Calu3 (cell line): ENCODE measurements around the gene CASTOR1. TPM values are rescaled to one million over a fixed set of nuclear protein-coding genes. Genes with fewer than 3 reads are reported as not detected.

ENCODE experiments used
- BruUV-seq: library from RNA; stranded (reverse); fragments of 400-500 nt; replicated peaks from 2 replicates; lab custom pipeline; 2021; lab: Mats Ljungman, UMichigan
- CTCF ChIA-PET: fragments of 300-600 bp; sonication (Branson Sonifier 250); formaldehyde crosslinking; loops from one replicate; lab custom pipeline; 2022; ENCODE audit warnings: antibody characterized with exemption; lab: Charles Lee
- DNase-seq: peaks from one replicate; pipeline ENCODE4 v3.0.0; 2022
- H3K27ac Mint-ChIP-seq: one replicate; pipeline ENCODE4 v1.8.0; 2022; ENCODE audit warnings: mixed read lengths; ENCODE audit not compliant: unreplicated experiment
- H3K27me3 Mint-ChIP-seq: one replicate; pipeline ENCODE4 v1.8.0; 2022; ENCODE audit warnings: mixed read lengths; ENCODE audit not compliant: unreplicated experiment
- H3K36me3 Mint-ChIP-seq: one replicate; pipeline ENCODE4 v1.8.0; 2022; ENCODE audit warnings: mild to moderate bottlenecking, moderate library complexity, mixed read lengths; ENCODE audit not compliant: insufficient read depth, unreplicated experiment
- H3K4me1 Mint-ChIP-seq: one replicate; pipeline ENCODE4 v1.8.0; 2022; ENCODE audit warnings: mild to moderate bottlenecking, low read depth, mixed read lengths; ENCODE audit not compliant: unreplicated experiment
- H3K4me3 Mint-ChIP-seq: one replicate; pipeline ENCODE4 v1.8.0; 2022; ENCODE audit warnings: mild to moderate bottlenecking, low read depth, moderate library complexity, mixed read lengths; ENCODE audit not compliant: unreplicated experiment
- H3K9me3 Mint-ChIP-seq: one replicate; pipeline ENCODE4 v1.8.0; 2022; ENCODE audit warnings: low read depth, mixed read lengths; ENCODE audit not compliant: unreplicated experiment
- intact Hi-C: fragments of 100-400 bp; cut with micrococcal nuclease; formaldehyde crosslinking; loops from one replicate; pipeline ENCODE4 v1.10.0; 2022; ENCODE audit not compliant: unreplicated experiment
- total RNA-seq: library from RNA; stranded (reverse); gene quantifications from 2 replicates; pipeline ENCODE4 v1.2.3, GENCODE V29; 2022
- TF ChIP-seq, protein P1 (sequence below): fragments of 200-600 bp; IDR thresholded peaks from one replicate; pipeline ENCODE4 v1.8.0; 2022; ENCODE audit warnings: antibody characterized with exemption; ENCODE audit not compliant: unreplicated experiment

CASTOR1 gene
- total RNA-seq, 1 experiment from 2014 or later = 14.2 TPM

DNA sequence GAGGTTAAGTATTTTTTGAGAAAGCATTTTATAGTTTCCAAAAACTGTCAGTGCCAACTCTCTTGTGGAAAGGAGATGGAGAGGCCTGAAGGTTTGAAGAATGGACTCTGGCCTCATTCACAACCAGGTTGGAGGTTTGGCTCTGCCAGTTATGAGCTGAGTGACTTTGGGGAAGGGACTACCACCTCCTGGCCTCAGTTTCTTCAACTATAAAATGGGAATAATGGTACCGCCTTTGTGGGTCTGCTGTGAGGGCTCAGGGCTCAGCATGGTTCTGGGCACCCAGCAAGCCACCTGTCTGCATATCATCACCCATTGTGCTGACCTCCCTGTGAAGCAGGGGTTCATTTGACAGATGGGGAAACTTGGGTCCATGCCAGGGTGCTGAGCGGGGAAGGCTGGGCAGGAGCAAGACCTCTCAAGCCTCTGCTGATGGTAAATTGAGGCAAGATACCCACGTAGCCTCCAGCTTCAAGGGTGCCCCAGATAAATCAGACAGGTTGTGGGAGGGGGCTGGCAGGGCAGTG lies 39.2 kb downstream of the CASTOR1 start:
- no peak for DNase-seq
- peak overlapping the region; percentile 98 for H3K27ac Mint-ChIP-seq
- no TSS peak for BruUV-seq
- peaks cover 68% of the 10 kb centered on the region for H3K4me1 Mint-ChIP-seq
- peaks cover 100% of the 10 kb centered on the region for H3K36me3 Mint-ChIP-seq
- TF ChIP-seq, protein P1, sequence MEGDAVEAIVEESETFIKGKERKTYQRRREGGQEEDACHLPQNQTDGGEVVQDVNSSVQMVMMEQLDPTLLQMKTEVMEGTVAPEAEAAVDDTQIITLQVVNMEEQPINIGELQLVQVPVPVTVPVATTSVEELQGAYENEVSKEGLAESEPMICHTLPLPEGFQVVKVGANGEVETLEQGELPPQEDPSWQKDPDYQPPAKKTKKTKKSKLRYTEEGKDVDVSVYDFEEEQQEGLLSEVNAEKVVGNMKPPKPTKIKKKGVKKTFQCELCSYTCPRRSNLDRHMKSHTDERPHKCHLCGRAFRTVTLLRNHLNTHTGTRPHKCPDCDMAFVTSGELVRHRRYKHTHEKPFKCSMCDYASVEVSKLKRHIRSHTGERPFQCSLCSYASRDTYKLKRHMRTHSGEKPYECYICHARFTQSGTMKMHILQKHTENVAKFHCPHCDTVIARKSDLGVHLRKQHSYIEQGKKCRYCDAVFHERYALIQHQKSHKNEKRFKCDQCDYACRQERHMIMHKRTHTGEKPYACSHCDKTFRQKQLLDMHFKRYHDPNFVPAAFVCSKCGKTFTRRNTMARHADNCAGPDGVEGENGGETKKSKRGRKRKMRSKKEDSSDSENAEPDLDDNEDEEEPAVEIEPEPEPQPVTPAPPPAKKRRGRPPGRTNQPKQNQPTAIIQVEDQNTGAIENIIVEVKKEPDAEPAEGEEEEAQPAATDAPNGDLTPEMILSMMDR = no peak
- no peaks in the 10 kb centered on the region for H3K9me3 Mint-ChIP-seq
- H3K4me3 Mint-ChIP-seq = peak overlapping the region; percentile 53
- no peaks in the 10 kb centered on the region for H3K27me3 Mint-ChIP-seq
- CTCF ChIA-PET = interaction anchor here (0.6 to 2.4 kb wide), 3 partner anchors 40 to 54 kb away, joined by 3 to 8 read pairs (median 7); no protein-coding TSS in a partner anchor
- intact Hi-C loops = no loop called here

DNA sequence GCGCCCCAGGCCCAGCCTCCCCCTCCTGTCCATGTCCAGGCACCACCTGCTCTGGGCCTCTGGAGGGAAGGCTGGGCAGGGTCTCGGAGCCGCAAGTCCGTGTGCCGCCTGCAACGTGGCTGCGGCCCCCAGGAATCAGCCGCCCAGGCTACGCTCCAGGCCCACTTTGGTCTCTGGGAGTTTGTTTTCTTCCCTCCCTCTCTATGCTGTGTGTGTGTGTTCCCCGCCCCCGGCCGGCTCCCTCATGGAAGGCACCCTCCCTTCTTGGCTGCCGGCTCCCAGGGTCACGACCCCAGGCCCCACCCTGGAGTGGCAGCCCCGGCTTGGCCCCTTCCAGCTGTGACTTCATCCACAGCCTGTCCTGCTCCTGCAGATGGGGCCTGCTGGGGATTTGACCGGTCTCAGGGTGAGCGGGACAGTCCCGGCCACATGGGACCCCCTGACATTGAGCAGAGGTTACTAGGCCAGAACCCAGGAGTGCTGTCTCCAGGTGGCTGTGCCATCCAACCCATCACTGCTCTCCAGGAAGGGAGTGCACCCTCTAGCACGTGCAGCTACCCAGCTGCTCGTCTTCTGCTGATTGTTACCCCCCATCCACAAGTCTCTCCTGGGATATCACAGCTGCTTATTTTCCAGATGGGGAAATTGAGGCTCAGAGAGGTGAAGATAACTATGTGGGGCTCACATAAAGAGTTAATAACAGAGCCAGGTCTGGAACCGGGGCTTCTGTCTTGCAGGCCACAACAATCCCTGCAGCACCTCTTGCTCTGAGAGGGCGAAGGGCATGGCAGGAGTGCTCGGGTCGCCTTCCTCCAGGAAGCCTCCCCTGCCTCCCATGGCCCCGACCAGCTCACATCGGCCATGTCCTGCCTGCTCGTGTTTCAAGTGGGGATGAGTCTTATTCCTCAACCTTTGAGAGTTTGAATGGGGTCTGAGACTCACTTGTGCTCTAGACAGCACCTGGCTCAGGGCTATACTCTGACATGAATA lies 40.0 kb downstream of the CASTOR1 start:
- Mint-ChIP-seq H3K27ac (peak overlapping the region; percentile 98), H3K4me1 (peaks cover 75% of the 10 kb centered on the region), H3K27me3 (no peaks in the 10 kb centered on the region)

DNA sequence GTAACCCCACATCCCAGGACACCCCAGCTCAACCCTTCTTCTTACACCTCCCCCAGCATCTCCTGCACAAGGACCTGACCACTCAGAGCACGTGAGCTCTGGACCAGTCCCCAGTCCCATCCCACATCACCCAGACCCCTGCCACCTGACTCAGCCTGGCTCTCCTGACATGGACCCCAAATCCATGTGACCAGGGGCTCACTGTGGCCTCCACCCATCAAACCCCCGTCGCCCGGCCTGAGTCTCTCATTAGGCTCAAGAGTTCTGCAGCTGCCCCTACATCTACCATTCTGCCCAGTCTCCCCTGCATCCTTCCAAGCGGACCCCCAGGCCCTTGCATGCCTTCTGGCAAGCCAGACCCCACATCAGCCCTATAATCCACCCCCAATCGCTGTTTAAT lies 40.8 kb downstream of the CASTOR1 start:
- intact Hi-C loops = no loop called here

More for the DNA sequence above, 40.0 kb downstream of the CASTOR1 start:
- BruUV-seq = no TSS peak
- intact Hi-C loops = no loop called here
- peak; percentile 91 for DNase-seq
- CTCF ChIA-PET = interaction anchor here (0.7 to 2.4 kb wide), 2 partner anchors 39 to 138 kb away, joined by 3 to 8 read pairs; partner anchors contain the start of gene RNF215
- H3K4me3 Mint-ChIP-seq = peak overlapping the region; percentile 78
- peaks cover 100% of the 10 kb centered on the region for H3K36me3 Mint-ChIP-seq
- TF ChIP-seq, protein P1 = no peak
- no peaks in the 10 kb centered on the region for H3K9me3 Mint-ChIP-seq

DNA sequence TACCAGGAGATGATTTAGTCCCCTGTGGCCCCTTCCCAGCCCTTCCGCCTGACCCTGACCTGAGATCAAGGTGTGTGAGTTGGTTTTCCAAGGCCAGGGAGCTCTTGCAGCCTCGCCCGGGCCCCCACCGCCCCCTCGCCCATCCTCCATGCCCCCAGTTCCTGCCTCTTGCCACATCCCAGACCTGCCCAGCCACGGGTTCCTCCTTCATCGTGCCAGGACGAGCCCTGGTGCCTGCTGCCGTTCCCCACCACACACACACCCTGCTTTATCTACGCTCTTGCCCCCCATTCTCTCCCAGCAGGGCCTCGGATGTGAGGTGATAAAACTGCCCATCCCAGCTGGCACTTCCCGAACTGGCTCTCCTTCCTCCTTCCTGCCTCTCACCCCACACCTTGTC lies 41.3 kb downstream of the CASTOR1 start:
- Mint-ChIP-seq H3K36me3 (peaks cover 100% of the 10 kb centered on the region), H3K4me1 (peaks cover 83% of the 10 kb centered on the region), H3K27me3 (no peaks in the 10 kb centered on the region), H3K9me3 (no peaks in the 10 kb centered on the region), H3K27ac (peak overlapping the region; percentile 98), H3K4me3 (peak overlapping the region; percentile 78)
- peak; percentile 59 for DNase-seq
- TF ChIP-seq, protein P1 = no peak
- no TSS peak for BruUV-seq
- intact Hi-C loops = no loop called here
- CTCF ChIA-PET = no interaction called here

More for the DNA sequence above, 40.8 kb downstream of the CASTOR1 start:
- peak overlapping the region; percentile 98 for H3K27ac Mint-ChIP-seq
- TF ChIP-seq, protein P1 = no peak
- peaks cover 83% of the 10 kb centered on the region for H3K4me1 Mint-ChIP-seq
- peak overlapping the region; percentile 78 for H3K4me3 Mint-ChIP-seq
- no peaks in the 10 kb centered on the region for H3K9me3 Mint-ChIP-seq
- peaks cover 100% of the 10 kb centered on the region for H3K36me3 Mint-ChIP-seq
- CTCF ChIA-PET = no interaction called here
- no TSS peak for BruUV-seq
- DNase-seq = peak; percentile 35
- H3K27me3 Mint-ChIP-seq = no peaks in the 10 kb centered on the region
